Prostate gland (tissue), 2 donors: ENCODE measurements around the gene FCRLA. TPM values are rescaled to one million over a fixed set of nuclear protein-coding genes. Genes with fewer than 3 reads are reported as not detected.

Experiments used
- DNase-seq: peaks from one replicate; pipeline ENCODE4 v3.0.0-alpha.2; 2019; ENCODE audit warnings: low spot score
- H3K27ac ChIP-seq, 2 donors: fragments of 200-600 bp; sonication (generic); 2 replicates each; pipeline ENCODE4 v1.5.1; 2017 to 2019
- H3K27me3 ChIP-seq: fragments of 200-600 bp; sonication (generic); replicated peaks from 2 replicates; pipeline ENCODE4 v1.5.1; 2019; ENCODE audit not compliant: insufficient read depth
- H3K36me3 ChIP-seq, 2 donors: fragments of 200-600 bp; sonication (generic); 1 replicate in 1 of 2; 2 replicates in 1 of 2; pipeline versions ENCODE4 v1.5.1 to v1.8.1; 2017 to 2019
- H3K4me1 ChIP-seq: fragments of 200-600 bp; sonication (generic); replicated peaks from 2 replicates; pipeline ENCODE4 v1.5.1; 2019
- H3K4me3 ChIP-seq, 2 donors: fragments of 200-600 bp; sonication (generic); 2 replicates each; pipeline ENCODE4 v1.5.1; 2017 to 2019
- H3K9me3 ChIP-seq: fragments of 200-600 bp; sonication (generic); 2 replicates; pipeline ENCODE4 v1.5.1; 2017
- CTCF ChIP-seq, 4 experiments: fragments of 200-600 bp in 2 of 4; fragments of 450-650 bp in 2 of 4; sonication (generic) in 2 of 4; IDR thresholded peaks; 1 replicate in 3 of 4; 2 replicates in 1 of 4; pipeline ENCODE4 v1.5.1; 2016 to 2019; ENCODE audit warnings: antibody characterized with exemption in 4 of 4, mild to moderate bottlenecking in 2 of 4, moderate library complexity in 2 of 4
- POLR2A ChIP-seq: fragments of 450-650 bp; IDR thresholded peaks from one replicate; pipeline ENCODE4 v1.6.1; 2016; ENCODE audit warnings: antibody characterized with exemption, mild to moderate bottlenecking
- POLR2AphosphoS5 ChIP-seq: sonication (generic); formaldehyde crosslinking; IDR thresholded peaks from one replicate; pipeline ENCODE4 v1.6.1; 2017; ENCODE audit warnings: antibody characterized with exemption
- WGBS: methylation state at CpG from one replicate; pipeline ENCODE4 v1.1.5; 2018; 5-methylcytosine and 5-hydroxymethylcytosine counted together
- intact Hi-C: fragments of 100-400 bp; cut with DNase I; formaldehyde crosslinking; loops from one replicate; pipeline ENCODE4 v1.14.2; 2022
- total RNA-seq, 2 donors: library from RNA; depleted of rRNA; stranded (reverse); fragments of >200 nt; gene quantifications; one replicate each; pipeline ENCODE4 v1.1.0, GENCODE V29; 2016

Gene FCRLA
- total RNA-seq, 2 donors from 2014 or later: not detected

GRCh38 chr1:161707503-161707902 lies 474 bp downstream of the FCRLA start:
- 94% methylated on average over 2 of the region's 2 CpGs for WGBS
- H3K4me1 ChIP-seq: no peaks in the 10 kb centered on the region

GRCh38 chr1:161709373-161709772 lies 2.3 kb downstream of the FCRLA start:
- no peaks in the 10 kb centered on the region for H3K9me3 ChIP-seq
- intact Hi-C loops: no loop called here
- no peak overlapping the region for H3K27ac ChIP-seq
- no peaks in the 10 kb centered on the region for H3K4me1 ChIP-seq
- 62% methylated on average over 4 of the region's 4 CpGs for WGBS
- no peaks in the 10 kb centered on the region for H3K27me3 ChIP-seq
- H3K4me3 ChIP-seq: no peak overlapping the region
- TF ChIP-seq POLR2A: no peak
- no peak for TF ChIP-seq POLR2AphosphoS5
- no peak for TF ChIP-seq CTCF (IDR thresholded peaks at IDR 0.05)
- H3K36me3 ChIP-seq: no peaks in the 10 kb centered on the region
- DNase-seq: no peak

More at GRCh38 chr1:161707503-161707902, 474 bp downstream of the FCRLA start:
- TF ChIP-seq POLR2AphosphoS5 (no peak), POLR2A (no peak), CTCF (IDR thresholded peaks at IDR 0.05) (no peak)
- H3K4me3 ChIP-seq: no peak overlapping the region
- no peak overlapping the region for H3K27ac ChIP-seq
- no peaks in the 10 kb centered on the region for H3K9me3 ChIP-seq
- H3K27me3 ChIP-seq: no peaks in the 10 kb centered on the region
- intact Hi-C loops: no loop called here
- no peak for DNase-seq
- H3K36me3 ChIP-seq: no peaks in the 10 kb centered on the region

- H3K36me3 ChIP-seq: no peaks in the 10 kb centered on the region
- intact Hi-C loops: no loop called here
- no peak overlapping the region for H3K27ac ChIP-seq
- no peaks in the 10 kb centered on the region for H3K9me3 ChIP-seq
- H3K4me3 ChIP-seq: no peak overlapping the region
- no peaks in the 10 kb centered on the region for H3K4me1 ChIP-seq
- no peaks in the 10 kb centered on the region for H3K27me3 ChIP-seq
- no peak for TF ChIP-seq POLR2AphosphoS5
- TF ChIP-seq CTCF (IDR thresholded peaks at IDR 0.05): no peak
- no peak for TF ChIP-seq POLR2A
- 84% methylated on average over 4 of the region's 4 CpGs for WGBS
- DNase-seq: no peak
These were observed 3.5 kb downstream of the FCRLA start for GRCh38 chr1:161710560-161710959.

GRCh38 chr1:161718559-161719324 lies 11.7 kb downstream of the FCRLA start:
- 70% methylated on average over 8 of the region's 8 CpGs for WGBS

GRCh38 chr1:161719325-161719611 lies 12.2 kb downstream of the FCRLA start:
- intact Hi-C loops: no loop called here
- Histone ChIP-seq H3K27me3 (no peaks in the 10 kb centered on the region), H3K27ac (no peak overlapping the region), H3K4me3 (no peak overlapping the region), H3K9me3 (no peaks in the 10 kb centered on the region), H3K36me3 (no peaks in the 10 kb centered on the region), H3K4me1 (no peaks in the 10 kb centered on the region)
- no peak for DNase-seq
- 95% methylated on average over 1 of the region's 1 CpG for WGBS
- TF ChIP-seq POLR2A (no peak), POLR2AphosphoS5 (no peak), CTCF (IDR thresholded peaks at IDR 0.05) (no peak)

More at GRCh38 chr1:161718559-161719324, 11.7 kb downstream of the FCRLA start:
- no peak for TF ChIP-seq POLR2A
- Histone ChIP-seq H3K27ac (no peak overlapping the region), H3K36me3 (no peaks in the 10 kb centered on the region), H3K9me3 (no peaks in the 10 kb centered on the region), H3K27me3 (no peaks in the 10 kb centered on the region), H3K4me1 (no peaks in the 10 kb centered on the region), H3K4me3 (no peak overlapping the region)
- no peak for DNase-seq
- intact Hi-C loops: no loop called here
